Measurements from ENCODE around the gene GOLGA7B.

GOLGA7B gene

DNA sequence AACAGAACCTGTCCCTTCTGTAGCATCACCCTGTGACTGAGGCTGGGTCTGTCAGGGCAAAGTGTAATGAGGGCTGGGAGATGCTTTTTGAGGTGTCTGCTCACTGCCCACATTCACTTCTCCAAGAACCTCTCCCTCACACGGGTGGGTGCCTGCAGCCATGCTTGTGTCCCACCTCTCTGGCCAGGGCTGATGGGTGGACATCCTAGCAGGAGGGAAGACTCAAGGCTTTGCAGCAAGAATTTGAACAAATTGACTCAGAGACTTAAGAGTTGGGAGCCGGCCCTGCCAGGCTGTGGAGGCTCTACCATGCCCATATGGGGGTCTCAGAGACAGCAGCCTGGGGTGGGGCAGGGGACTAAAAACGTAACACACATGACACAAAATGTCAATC, 33.4 kb downstream of the GOLGA7B start:
- H3K4me3 ChIP-seq (ENCODE audit: low read length) = no peak overlapping the region
- TF ChIP-seq, protein P1, sequence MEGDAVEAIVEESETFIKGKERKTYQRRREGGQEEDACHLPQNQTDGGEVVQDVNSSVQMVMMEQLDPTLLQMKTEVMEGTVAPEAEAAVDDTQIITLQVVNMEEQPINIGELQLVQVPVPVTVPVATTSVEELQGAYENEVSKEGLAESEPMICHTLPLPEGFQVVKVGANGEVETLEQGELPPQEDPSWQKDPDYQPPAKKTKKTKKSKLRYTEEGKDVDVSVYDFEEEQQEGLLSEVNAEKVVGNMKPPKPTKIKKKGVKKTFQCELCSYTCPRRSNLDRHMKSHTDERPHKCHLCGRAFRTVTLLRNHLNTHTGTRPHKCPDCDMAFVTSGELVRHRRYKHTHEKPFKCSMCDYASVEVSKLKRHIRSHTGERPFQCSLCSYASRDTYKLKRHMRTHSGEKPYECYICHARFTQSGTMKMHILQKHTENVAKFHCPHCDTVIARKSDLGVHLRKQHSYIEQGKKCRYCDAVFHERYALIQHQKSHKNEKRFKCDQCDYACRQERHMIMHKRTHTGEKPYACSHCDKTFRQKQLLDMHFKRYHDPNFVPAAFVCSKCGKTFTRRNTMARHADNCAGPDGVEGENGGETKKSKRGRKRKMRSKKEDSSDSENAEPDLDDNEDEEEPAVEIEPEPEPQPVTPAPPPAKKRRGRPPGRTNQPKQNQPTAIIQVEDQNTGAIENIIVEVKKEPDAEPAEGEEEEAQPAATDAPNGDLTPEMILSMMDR (IDR thresholded peaks at IDR 0.05; ENCODE audit: insufficient read depth, low read depth, low read length, missing control alignments) = no peak
- no peak for DNase-seq (ENCODE audit: low read depth)

DNA sequence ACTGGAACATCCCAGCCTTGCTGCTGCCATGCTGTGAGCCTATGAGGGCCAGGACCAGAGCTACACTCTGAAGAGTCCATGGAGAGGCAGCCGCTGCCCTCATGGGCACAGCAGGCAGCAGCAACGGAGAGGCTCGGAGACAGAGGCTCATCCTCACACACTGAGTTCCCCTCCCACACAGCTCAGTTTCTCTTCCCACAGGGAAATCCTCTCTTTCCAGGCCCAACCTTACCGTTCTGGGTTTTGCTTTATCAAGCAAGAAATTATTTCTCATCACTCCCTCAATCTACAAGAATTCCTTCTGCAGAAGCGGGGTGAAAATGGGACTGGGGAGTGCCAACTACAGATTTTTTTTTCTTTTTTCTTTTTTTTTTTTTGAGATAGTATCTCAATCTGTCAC, 36.6 kb downstream of the GOLGA7B start:
- no peak for DNase-seq (ENCODE audit: low read depth)
- TF ChIP-seq, protein P1 (IDR thresholded peaks at IDR 0.05; ENCODE audit: insufficient read depth, low read depth, low read length, missing control alignments) = no peak
- no peak overlapping the region for H3K4me3 ChIP-seq (ENCODE audit: low read length)

DNA sequence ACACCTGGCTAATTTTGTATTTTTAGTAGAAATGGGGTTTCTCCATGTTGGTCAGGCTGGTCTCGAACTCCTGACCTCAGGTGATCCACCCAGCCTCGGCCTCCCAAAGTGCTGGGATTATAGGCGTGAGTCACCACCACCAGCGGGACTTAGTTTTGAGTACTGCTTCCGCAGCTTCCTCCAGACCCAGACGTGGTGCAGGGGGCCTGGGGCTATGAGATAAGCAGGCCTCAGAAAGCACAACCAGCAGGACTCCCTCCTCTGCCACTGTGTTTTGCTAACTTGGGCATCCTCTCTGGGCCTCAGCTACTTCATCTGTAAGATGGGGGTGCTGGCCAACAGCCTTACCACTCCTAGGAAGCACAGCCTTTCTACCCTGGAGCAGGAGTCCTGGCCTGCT, 37.8 kb downstream of the GOLGA7B start:
- H3K4me3 ChIP-seq (ENCODE audit: low read length) = no peak overlapping the region
- TF ChIP-seq, protein P1 (IDR thresholded peaks at IDR 0.05; ENCODE audit: insufficient read depth, low read depth, low read length, missing control alignments) = no peak
- DNase-seq (ENCODE audit: low read depth) = no peak

DNA sequence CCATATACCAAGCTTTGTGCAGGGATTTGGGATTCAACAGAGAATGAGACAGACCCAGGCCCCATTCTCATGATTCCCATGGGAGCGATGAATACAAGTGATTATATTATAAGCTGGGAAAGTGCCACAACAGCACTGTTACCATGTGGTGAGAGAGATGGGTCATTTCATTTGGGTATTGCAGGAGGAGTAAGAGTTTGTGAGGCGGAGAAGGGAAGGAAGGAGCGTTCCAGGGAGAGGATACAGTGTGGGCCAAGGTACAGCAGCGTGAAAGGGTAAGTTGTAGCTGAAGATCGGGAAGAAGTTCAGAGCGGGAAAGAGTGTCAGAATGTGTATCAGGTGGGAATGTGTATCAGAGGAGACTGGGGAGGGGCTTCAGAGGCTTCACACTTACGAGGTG, 38.5 kb downstream of the GOLGA7B start:
- no peak overlapping the region for H3K4me3 ChIP-seq (ENCODE audit: low read length)
- no peak for DNase-seq (ENCODE audit: low read depth)
- TF ChIP-seq, protein P1 (IDR thresholded peaks at IDR 0.05; ENCODE audit: insufficient read depth, low read depth, low read length, missing control alignments) = no peak

DNA sequence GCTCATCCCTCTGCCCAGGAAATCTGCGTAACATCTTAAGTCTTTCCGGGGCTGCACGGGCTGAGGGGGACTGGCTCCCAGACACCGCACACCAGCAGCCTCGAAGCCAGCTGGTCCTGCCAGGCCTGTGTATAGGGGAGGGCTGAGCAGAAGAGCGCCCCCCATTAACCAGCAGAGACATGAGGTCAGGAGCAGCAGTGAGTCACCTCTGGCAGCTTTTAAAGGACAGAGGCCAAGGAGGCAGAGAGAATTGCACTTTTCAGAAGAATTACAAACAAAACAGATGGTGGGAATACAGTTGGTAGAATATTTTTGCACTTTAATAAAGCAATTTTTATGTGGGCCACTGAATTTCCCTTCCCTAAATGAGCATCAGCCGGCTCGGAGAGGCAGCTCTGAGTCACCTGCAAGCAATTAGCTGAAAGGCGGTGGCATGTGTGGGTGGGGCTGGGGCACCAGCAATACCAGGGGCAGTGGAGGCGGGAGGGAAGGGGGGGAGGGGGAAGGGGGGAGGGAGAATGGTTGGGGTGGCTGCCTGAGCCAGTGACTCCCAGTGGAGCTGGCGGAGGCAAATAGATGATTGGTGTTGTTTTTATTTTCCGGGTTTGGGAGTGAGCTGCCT, 39.1 kb downstream of the GOLGA7B start:
- H3K4me3 ChIP-seq (ENCODE audit: low read length) = no peak overlapping the region
- TF ChIP-seq, protein P1 (IDR thresholded peaks at IDR 0.05; ENCODE audit: insufficient read depth, low read depth, low read length, missing control alignments) = no peak
- DNase-seq (ENCODE audit: low read depth) = peak; percentile 84

DNA sequence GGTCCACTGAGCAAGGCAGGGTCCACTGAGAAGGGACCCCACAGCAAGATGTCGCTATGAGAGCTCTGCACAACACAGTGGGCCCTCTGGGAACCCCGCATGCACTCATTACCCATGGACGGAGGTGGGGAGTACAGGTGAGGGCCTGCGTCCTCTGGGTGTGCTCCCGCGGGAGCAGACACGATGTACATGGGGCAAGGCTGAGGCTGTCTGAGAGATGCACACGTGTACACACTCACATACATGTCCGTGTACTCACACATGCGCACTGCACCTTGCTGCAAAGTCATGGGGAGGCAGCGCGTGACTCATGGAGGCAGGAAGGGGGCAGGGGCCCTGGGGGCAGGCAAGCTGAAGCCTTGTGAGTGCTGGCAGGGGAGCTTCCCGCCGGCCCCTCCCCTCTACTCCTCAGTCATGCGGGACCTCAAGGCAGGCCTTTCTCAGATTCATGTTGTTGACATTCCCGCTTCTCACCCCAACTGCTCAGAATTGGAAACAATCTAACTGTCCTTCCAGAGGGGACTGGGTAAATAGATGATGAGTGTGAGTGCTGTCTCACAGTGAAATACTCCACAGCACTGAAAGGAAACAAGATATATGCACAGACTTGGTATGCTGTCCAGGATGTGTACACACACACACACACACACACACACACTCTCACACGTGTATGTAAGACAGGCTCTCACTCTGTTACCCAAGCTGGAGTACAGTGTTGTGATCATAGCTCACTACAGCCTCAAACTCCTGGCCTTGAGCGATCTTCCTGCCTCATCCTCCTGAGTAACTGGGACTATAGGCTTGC, 40.0 kb downstream of the GOLGA7B start:
- DNase-seq (ENCODE audit: low read depth) = peak; percentile 94
- H3K4me3 ChIP-seq (ENCODE audit: low read length) = no peak overlapping the region
- TF ChIP-seq, protein P1 (IDR thresholded peaks at IDR 0.05; ENCODE audit: insufficient read depth, low read depth, low read length, missing control alignments) = no peak
